NCI-H82 treated with DMSO at 0.1 percent for 48 hours (cell line): Measurements from ENCODE around the gene POC1B.

Experiments
- DNase-seq: peaks from one replicate; lab custom pipeline; 2025; ENCODE audit not compliant: unreplicated experiment; lab: John Stamatoyannopoulos, UW

POC1B gene

DNA sequence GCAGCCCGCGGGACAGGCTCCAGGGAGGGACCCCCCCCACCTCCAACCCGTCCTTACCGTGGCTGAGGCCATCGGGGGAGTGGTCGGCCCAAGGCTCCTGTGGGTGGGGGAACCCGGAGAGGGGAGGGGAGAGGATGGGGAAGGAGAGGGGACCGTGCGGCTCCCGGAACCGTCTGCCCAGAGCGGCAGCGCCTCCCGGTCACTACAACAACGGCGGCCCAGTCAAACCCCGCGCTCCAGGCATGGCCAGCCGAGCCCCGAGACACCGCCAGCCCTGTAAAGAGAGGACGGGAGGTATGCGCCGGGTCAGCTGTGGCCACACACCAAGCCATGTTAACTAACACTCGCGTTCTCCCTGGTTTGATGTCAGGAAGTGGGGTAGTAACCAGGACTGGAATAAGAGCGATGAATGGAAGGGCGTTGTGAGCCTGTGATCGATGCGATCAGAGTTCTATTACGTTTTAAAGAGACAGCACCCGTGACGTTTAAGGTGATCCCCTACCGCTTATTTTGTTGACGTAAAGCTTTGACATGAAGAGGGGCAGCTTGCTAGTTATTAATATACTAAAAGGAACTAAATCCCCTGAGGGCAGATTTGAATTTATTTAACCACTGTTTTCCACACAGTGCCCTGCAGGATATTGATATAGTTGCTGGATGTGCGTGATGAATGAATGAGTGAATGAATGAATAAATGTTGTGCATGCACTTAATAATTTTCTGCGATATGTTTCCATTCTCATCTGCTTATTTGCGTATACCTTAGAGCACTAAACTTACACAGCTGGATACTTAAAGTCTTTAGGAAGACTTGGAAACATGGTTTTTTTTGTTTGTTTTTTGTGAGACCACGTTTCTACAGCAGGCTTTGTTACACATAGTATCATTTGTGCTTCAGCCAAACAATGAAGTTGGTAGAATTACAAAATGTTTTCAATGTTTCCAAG, at the start of gene POC1B:
POC1B (minus strand) TSS at position 224 of the 947 bp plus-strand sequence; CDS start at position 72, 152 bp downstream.
- DNase-seq = peak; percentile 81

DNA sequence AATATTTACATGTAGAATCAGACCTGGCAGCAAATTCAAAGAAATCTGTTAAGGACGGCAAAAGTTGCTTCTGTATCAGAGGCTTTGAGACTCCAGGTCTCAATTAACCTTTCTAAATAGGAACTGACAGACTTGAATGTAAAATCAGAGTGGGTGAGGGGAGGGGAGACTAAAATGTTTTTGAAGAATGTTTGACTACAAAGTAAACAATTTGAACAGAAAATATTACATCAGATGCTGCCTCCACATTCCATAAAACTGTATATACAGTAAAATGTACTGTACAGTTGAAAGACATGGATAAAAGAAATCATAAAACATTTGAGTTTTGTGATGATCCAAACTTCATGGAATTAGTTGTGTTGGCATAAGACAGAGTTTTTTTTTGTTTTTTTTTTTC, 49.5 kb upstream of the POC1B start:
- no peak for DNase-seq

DNA sequence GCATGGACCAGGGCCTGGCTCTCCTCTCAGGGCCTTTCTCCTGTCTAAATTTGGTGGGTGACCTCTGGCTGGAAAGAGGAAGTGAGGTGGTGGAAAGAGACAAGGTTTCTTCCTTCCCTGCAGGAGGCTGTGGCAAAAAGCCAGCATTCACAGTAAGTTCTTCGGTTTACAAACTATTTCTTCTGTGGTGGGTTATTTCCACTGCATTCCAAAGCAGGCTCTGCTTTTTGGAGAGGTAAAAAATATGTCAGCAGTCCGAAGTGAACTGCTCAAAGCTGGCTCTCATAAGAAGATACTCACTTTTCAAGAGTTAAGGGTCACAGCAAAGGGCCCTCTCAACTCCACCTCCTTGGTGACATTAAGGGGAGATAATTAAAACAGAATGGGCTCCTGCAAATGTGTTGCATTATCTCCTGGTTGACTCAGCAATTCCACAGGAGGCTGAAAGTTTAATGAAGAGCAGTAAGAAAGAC, 48.9 kb upstream of the POC1B start:
- DNase-seq = no peak

DNA sequence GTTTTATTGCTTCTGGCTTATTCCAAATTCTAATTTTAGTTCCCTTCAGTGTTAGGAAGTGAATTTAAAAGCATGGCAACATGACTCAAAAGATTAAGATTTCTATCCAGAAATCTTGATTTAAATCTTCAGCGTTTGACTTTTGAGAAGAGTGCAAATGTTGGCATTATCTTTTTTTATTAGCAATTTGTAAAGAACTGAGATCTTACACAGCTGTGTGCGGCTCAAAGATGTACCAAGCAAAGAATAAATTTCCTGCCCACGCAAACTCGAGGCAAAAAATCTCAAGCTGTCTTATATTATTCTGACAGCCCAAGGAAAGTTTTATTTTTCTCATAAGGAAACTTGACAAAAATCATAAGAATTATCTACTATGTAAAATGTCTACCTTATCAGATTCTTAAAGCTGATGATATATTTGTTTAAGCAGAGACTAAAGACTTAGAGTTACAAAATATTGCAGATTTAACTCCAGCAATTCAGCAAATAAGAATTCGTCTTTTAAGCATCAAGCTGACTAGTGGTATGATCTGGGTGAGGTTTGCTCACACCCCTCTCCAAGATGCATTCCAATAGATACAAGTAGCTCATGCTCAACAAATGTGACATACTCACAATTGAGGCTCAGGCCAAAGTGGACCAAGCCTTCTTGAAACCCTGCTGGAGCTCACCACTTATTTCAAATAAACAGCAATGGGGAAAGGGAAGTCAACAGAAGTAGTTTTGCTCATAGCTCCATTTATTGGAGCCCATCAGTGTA, 47.4 kb upstream of the POC1B start:
- no peak for DNase-seq

DNA sequence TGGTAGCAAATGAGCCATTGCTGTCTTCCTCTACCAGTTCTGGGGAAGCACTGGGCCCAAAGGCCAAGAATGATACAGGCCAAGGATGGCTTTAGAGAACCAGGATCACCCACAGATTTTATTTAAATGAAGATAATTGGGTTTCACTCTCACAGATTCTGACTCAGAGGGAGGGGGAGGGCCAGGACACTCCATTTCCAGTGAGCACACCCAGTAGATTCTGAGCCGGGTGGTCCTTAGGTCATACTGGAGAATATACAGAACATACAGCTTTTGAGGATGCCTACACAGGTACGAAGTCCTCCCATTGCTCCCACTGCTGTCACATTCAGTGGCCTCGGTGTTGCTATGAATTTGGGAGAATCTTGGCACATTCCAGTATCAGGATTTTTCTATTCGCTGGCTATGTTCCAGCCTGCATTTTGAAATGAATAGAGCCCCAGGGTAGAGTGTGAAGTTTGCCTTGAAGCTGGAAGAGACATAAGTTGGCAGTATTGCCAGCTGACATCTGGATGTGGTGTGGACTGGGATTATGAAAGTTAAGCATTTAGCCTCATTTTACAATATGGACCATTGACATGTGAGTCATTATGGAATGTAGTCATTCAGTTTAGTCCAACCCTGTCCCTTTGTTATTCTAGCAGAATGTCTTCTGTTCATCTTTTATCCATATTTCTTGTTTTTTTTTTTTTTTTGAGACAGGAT, 45.8 kb upstream of the POC1B start:
- no peak for DNase-seq

DNA sequence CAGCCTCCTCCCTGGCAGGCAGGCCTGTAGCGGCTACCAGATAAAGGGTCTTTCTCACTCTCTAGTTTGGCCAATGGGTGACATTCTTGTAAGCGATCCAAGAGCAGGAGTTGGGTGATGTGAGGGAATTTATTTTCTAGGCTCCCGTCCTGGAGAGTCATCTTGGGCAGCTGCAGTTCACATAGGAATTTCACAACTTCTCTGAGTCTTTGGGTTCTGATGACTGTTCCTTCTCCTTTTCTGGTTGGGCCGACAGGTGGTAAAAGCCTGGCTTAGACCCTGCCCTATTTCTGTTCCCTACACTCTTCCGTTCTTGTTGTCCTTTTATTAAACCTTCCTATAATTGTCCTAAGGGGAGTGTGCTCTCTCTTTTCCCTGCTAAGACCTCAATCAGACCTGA, 42.6 kb upstream of the POC1B start:
- no peak for DNase-seq

DNA sequence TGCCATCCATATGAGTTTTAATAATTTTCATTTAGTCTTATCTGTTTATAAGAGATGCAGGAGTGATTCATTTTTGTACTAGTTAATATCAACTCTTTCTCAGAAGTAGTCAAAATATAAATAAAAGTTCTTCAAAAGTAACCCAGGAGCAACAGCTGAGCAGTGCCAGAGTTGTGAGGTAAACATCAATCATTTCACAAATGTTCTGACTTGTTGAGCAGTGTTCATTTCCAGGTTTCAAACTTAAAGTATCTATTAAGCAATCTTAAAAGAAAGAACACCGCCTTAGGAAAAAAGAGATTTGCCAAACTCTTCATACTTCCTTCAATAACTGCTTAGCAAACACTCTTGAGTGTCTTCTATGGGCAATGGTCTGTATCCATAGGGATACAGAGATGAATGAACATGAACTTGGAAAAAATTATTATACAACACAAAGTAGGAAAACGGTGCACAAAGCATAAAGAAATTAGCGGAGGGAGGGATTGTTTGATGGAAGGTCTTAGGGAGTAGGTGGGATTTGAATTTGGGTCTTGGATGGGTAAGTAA, 41.9 kb upstream of the POC1B start:
- no peak for DNase-seq

DNA sequence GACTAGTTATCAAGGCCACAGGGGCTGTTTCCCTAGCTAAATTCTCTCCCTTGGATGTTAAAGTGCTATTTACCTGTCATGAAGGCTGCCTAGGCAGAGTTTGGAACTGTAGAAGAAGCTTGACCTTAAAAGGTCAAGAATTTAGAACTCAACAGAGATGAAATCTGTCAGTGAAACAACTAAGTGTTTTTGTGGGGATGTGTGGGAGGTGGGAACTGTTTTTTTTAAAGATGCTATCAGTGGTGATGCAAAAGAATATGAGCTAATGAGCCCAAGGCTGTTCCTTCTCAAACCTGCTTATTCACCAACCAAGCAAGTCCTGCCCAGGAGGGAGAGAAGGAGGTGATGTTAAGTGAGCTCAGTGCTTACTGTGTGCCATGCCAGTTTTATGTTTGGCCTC, 40.8 kb upstream of the POC1B start:
- DNase-seq = no peak

DNA sequence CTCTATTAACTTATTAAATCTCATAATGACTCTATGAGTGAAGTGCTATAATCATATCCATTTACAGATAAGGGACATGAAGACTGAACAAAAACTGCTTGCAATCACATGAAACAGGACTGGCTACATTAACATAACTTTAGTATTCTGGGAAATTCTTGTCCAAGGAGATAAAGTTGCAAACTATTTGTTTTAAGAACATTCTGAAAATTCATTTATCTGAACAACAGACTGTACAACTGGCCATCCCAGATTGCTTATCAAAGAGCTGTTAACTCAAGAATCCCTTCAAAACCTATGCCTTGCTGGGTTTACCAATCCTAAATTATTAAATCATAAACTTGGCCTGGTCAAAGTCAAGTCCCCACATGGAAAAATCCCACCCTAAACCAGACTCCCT, 39.2 kb upstream of the POC1B start:
- no peak for DNase-seq

DNA sequence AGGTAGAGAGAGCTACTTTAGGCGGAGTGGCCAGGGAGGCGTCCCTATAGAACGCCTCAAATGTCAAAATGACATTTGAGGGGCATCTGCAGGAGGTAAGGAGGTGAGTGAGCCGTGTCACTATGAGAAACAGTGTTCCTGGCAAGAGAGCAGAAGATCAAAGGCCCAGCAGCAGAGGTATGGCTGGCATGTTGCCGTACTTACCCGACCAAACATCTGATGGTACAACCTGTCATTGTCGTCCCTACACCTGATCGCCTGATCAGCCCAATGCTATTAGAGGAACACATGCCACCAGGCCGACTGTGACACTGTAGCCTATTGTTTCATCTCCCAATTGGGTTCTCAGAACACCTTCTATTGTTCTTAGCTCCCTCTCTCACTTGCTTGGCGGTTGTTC, 33.9 kb upstream of the POC1B start:
- DNase-seq = no peak

DNA sequence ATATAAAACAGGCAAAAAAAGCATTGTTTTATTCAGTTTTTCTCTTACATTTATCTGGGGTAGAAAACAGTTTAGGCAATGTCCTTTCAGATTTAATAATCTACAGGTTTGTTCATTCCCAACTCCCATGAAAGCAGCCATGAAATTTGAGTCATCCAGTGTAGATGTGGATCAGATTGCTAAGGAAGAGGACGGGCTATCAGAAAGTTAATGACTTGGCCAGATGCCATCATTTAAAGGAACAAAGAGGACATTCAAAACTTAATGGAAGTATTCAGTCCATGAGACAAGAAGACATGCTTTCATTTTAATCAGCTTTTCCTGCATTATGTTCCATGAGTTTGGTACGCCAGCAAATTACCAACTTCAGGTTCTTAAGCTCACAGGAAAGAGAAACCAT, 31.1 kb upstream of the POC1B start:
- no peak for DNase-seq

DNA sequence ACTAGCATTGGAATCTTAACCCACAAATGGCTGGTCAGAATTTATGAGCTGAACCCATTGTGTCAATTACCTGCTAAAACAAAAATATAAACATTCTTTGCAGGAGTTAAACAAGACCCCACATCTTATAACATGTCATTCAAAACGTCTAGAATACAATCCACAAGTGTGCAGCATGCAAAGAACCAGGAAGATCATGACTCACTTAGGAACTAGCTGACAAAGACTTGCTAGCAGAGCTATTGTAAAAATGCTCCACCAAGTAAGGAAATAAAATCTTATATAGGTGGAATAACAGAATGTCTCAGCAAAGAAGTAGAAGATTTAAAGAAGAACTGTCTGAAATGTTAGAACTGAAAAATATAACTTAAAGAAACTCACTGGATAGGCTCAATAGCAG, 26.5 kb upstream of the POC1B start:
- no peak for DNase-seq

DNA sequence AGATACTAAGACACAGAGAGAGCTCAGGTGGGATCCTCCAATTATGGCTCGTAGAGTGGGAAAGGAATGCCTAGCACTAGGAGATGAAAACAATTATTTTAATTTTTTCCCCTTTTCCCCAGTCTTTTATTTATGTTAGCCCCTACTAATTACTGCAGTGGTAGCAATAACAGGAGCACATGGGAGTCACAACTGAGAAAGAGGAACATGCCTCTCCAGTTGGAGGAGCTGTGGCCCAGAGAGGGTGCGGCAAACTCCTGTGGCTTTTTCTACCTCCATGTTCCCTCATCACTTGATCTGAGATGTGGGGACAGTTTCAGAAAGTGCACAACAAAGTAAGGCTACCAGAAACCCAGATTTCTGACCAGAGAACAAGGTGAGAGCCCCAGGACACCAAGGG, 25.9 kb upstream of the POC1B start:
- DNase-seq = no peak

DNA sequence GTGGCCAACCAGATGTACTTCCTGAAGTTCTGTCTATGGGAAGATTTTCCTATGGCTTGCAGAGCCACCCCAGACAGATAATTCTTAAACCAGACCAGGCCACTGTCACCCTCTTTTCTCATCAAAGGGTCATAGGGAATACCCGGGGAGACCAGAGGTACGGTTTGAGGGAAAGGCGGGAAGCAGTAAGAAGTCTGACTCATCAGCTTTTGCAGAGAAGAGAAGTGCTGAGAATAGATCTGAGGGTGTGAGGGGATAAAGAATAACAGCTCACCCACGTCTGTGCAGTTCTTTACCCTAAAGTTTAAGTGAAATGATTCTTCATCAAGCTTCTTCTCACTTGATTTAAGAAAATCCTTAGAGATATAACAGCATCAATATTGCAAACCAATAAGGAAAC, 21.3 kb upstream of the POC1B start:
- DNase-seq = no peak

DNA sequence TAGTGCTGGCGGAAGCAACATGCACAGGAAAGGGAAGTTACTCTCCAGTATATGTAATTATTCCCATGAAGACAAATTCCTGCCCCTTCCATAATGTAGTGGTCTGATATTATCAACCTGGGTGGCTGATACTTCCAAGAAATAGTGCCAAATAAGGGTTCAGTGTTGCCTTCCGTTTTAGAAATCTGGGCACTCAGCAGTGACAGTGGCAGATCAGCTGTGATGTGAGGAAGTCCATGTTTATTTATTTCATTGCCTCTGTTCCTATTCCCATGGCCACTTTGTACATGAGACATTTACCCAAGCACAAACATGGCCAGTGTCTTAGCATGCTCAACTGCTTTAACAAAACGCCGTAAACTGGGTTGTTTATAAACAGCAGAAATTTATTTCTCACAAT, 20.3 kb upstream of the POC1B start:
- no peak for DNase-seq

DNA sequence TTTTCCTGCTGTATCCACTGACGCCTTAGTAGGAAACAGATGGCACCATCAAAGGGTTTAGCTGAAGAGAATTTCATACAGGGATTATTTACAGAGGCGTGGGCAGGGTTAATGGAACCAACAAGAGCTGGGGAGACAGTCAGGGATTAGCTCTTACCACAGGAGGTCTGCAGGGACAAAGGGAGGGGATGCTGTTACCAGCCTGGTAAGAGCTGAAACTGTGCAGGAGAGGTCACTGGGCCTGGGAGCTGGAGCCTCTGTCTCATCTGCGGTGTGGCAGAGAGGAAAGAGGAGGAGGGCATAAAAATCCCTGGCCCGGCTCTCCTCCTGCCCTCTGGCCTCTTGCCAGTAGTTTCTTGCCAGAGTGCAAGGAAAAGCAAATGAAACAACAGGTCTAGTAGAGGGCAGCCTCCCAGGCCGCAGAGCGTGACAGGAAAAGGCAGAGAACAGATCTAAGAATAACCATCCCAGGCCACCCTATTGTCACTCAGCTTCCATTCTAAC, 18.9 kb upstream of the POC1B start:
- peak; percentile 95 for DNase-seq

DNA sequence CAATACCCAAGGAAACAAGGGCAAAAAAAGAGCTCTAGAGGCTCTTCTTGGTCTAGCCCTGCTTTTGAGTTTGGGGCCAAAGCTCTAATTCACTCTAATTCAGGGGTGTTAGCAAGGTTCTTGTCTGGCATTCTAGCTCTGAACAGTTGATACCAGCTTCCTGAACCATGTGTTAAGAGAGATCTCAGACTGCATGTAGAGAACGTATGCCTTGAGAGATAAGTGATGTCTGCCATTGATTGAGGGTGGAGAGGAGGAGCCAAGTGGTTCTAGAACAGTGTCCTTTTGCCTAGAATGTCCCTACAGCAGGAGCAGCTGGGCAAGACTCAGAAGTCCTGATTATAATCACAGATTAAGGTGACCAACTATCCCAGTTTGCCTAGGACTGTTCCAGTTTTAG, 18.2 kb upstream of the POC1B start:
- DNase-seq = no peak

DNA sequence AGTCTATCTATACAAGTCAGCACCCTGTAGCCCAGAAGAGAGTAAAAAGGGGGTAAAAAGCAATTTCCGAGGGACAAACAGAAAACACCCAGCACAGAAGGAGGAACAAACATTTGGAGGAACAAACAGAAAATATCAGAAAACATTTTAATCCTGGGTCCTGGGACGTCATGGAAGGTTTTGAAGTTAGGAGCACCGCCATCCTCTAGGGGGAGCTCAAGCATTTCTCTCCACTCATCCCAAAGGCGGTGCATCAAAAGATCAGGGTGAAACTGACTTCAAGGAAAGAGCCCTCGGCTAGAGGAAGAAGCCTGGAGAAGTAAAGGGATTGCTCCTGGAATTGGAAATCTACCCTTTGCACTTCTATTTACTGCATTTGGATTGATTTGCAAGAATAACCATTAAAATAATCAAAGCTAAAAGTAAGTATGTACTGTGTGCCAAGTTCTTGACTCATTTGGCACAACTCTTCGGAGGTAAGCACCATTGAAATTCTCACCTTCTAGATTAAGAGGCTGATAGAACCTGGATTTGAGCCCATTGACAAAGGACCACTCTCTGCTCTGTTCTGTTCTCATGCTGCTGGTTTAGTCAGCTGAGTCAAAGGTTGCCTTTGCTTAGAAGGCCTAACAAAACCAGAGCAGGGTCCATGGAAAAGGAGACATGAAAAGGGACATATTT, 17.2 kb upstream of the POC1B start:
- DNase-seq = peak; percentile 81

DNA sequence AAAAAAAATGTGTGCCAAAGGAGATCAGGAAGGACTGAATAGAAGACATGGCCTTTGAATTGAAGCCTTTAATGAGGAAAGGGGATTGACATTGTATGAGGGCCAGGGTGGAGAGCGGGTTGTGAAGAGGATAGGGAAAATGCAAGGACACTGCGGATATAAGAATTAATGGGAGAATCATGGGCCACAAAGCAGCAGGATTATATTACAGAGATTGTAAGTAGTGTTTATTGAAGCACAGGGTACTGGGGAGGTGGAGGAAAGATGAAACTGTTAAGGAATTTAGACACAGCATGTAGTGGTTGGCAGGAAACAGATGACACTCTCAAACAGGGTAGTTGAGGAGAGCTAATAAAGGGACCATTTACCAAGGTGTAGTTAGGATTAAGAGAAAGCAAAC, 16.4 kb upstream of the POC1B start:
- DNase-seq = no peak

DNA sequence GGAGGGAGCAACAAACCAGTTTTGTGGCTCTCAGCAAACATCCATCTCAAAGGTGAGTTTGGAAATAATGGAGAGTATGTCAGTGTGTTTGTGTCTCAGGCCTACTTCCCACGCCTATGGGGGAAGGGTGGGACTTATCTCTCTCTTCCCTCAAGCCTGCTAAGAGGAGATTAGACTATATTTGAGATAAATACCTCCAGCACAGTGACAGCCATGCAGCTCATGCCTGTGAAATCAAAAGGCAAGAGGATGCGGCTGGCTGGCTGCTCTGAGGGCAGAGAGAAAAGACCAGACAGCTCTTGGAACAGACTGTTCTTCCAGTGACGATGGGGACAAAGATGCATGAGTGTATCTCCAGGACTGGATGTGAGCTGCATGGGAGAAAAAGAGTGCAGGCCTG, 14.7 kb upstream of the POC1B start:
- peak; percentile 63 for DNase-seq
